Activated CD4-positive, alpha-beta T cell treated with anti-CD3 and anti-CD28 coated beads, Interleukin-2, amount 50 U/mL, for 48 hours (primary cell): Measurements from ENCODE around the gene TSC22D1.
"Not testable (repeated sequence)": the region's sequence is repeated elsewhere in the genome, so short reads cannot be mapped to it uniquely, and the experiment has no call there.

ENCODE experiments used
- DNase-seq, 2 experiments: peaks; one replicate each; pipeline ENCODE4 v3.0.0-alpha.2; 2020

Gene TSC22D1

GRCh38 chr13:44566601-44567000 lies 9.5 kb downstream of the TSC22D1 start:
- DNase-seq = no peak

- no peak for DNase-seq
Measured at GRCh38 chr13:44565881-44566280, 10.2 kb downstream of the TSC22D1 start.

DNA sequence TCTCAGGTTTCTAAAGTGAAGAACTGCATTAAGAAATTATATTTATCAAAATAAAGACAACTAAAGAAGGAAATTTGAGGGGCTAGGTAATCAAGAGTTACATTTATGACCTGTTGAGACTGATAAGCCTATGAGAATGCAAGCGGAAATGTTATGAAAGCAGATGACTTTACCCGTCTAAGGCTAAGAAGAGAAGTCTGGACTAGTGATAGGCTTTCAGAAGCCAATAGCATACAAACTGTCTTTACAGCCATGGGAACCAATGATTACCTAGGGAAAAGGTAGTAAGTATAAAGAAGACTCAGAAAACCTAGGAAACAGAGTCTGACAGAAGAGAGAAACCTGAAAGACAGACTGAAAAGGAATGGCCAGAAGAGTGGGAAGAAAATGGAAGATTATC lies 11.2 kb downstream of the TSC22D1 start:
- DNase-seq = no peak

- DNase-seq = not testable (repeated sequence)
Measured at GRCh38 chr13:44562853-44563252, 13.3 kb downstream of the TSC22D1 start.

DNA sequence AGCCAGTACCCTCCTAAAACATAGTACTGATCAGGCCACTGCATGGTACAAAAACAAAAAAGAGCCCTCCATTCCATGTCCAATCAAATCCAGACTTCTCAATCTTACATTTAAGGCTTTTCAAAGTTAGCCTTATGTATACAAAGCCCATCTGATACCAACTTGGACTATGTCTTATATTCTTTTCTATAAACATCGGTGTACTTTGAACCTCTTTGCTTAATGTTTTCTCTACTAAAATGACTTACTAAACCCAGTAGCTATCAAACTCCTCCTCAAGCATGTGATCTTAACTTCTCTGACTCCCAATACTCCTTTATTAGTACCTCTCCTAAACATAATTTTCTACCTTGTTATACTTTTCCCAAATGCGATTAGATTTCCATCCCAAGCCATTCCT lies 14.8 kb downstream of the TSC22D1 start:
- DNase-seq = no peak

DNA sequence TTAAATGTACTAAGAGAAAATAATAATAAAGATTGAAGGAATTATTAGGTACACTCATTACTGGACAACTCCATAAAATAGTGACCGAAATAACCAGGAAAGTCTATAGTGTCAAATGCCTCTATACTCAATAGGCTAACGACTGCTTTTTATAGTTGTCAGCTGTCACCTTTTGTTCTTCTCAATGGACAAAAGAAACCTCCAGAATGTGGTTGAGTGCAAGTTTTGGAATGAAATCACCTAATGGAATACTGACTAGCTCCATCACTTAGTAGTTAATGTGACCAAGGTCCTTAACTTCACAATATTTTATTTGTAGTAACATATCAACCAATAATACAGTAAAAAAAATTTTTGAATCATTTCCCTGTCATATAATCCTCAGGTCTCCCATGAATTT lies 18.1 kb downstream of the TSC22D1 start:
- no peak for DNase-seq

GRCh38 chr13:44555207-44555606 lies 20.9 kb downstream of the TSC22D1 start:
- DNase-seq = no peak

GRCh38 chr13:44549476-44549875 lies 26.7 kb downstream of the TSC22D1 start:
- DNase-seq = no peak

- no peak for DNase-seq
Measured at GRCh38 chr13:44546164-44546563, 30.0 kb downstream of the TSC22D1 start.

- no peak for DNase-seq
Measured at GRCh38 chr13:44543369-44543768, 32.8 kb downstream of the TSC22D1 start.

DNA sequence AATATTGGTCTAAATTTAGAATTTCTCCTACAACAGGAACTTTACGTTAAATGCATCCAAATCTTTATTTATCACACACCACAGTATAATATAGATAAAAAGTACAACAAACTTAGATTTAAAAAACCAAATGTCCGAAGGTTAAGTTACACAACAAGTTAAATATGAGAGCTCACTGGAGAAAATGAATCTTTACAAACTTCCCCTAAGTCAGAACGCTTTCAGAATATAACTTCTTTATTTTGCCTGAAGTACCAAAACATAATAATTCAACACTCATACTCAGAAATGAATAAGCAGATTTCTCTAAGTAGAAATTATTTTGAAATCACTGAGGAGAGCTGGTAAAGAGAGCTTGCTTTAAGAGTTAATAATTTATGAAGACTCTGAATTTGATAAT lies 33.8 kb downstream of the TSC22D1 start:
- no peak for DNase-seq

GRCh38 chr13:44541601-44542000 lies 34.5 kb downstream of the TSC22D1 start:
- DNase-seq = no peak

- DNase-seq = no peak
Measured at GRCh38 chr13:44540761-44541434, 35.2 kb downstream of the TSC22D1 start.

DNA sequence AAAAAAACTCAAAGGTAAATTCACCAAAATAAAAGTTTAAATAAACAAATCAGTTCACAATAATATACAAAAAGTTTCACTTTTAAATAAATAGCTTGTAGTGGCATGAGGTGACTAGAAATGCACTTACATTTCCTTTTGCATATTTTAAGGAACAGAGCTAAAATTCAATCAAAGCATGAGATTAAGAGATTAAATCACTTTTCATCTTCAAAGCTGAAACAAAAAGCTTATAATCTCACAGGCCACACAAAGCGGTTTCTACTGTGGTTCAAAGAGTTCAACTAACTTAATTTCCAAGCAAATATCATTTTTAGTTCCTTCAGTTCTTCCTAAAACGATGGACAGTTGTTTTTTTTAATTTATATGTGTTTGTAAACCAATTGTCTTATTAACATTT lies 38.9 kb downstream of the TSC22D1 start:
- no peak for DNase-seq

DNA sequence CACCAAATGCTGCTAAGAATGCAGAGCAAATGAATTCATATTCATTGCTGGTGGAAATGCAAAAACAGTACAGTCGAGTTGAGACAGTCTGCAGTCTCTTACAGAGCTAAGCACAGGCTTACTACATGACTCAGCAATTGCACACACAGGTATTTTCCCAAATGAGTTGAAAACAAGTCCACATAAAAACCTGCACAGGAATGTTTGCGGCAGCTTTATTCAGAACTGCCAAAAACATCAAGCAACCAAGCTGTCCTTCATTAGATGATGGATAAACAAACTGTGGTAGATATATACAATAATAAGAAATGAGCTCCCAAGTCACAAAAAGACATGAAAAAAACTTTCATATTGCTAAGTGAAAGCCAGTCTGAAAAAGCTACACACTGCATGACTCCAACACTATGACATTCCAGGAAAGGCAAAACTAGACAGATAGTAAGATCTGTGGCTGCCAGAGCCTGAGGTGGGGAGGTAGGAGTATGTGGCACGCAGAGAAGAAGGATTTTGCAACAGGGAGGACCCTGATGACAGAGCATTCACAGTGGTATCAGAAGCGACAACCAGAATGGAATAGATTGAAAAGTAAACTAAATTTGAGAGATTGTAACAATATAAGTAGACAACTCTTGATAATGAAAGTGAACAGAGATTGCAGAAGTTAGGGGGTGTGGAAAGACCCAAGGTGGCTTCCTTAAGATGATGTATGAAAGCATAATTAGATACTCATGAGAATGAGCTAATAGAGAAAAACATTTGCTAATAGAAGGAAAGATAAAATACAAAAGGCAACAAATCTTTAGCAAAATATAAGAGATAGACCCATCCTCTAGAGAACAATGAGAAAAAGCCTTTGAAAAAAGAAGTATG lies 52.7 kb downstream of the TSC22D1 start:
- DNase-seq = no peak

GRCh38 chr13:44519642-44520041 lies 56.5 kb downstream of the TSC22D1 start:
- no peak for DNase-seq

DNA sequence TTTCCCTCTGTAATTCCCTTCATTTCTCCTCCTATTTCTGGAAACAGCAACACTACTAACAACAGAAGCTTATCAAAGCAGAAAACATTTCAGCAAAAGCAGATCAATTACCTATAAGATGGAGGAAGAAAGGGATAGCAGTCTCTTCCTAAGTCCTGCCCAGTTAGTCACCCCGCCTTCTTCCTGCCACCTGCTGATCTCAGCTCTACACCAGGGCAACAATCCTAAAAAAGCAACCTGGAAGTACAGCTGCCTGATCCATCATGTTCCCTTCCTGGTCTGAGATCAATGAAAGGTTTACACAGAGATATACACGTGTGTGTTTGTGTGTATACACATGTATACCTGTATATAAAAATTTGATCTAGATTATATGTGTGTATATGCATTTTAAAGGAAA lies 59.4 kb downstream of the TSC22D1 start:
- no peak for DNase-seq

DNA sequence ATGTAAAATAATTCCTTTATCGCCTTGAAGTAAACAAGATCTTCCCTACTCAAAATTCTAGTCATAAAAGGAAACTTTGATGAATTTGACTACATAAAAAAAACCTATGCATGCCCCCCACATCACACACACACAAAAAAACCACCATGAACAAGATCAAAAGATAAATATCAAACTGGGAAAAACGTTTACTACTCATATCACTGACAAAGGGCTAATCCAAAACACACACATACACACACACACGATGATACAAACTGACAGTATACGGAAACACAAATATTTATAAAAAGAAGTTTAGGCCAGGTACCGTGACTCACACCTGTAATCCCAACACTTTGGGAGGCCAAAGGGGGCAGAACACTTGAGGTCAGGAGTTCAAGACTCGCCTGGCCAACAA lies 61.9 kb downstream of the TSC22D1 start:
- DNase-seq = no peak

- not testable (repeated sequence) for DNase-seq
Measured at GRCh38 chr13:44509853-44510252, 66.3 kb downstream of the TSC22D1 start.

- DNase-seq = no peak
Measured at GRCh38 chr13:44508562-44509077, 67.5 kb downstream of the TSC22D1 start.

GRCh38 chr13:44507639-44508038 lies 68.5 kb downstream of the TSC22D1 start:
- DNase-seq = no peak

- no peak for DNase-seq
Measured at GRCh38 chr13:44506719-44507118, 69.4 kb downstream of the TSC22D1 start.

- no peak for DNase-seq
Measured at GRCh38 chr13:44506251-44506650, 69.9 kb downstream of the TSC22D1 start.

DNA sequence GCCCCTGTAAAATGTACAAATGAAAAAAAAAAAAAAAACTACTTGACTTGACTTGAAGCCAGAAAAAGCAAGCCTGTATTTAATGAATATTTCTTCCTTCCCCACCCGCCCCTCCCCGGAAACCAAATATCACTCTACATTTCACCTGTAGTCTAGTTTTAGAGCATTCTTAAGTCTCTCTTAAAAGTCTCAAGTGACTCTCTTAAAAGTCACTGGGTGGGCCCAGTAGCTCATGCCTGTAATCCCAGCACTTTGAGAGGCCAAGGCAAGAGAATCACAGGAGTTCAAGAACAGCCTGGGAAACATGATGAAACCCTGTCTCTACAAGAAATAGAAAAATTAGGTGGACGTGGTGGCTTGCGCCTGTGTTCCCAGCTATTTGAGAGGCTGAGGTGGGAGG lies 72.0 kb downstream of the TSC22D1 start:
- DNase-seq = no peak
